Stimulated activated CD4-positive, alpha-beta T cell treated with anti-CD3 and anti-CD28 coated beads, Interleukin-1b, Interleukin-23, amount 100 ng/mL, for 4 hours (primary cell): ENCODE data around the gene RIN3.

Experiments
- DNase-seq, 2 donors: peaks; one replicate each; pipeline ENCODE4 v3.0.0-alpha.2; 2020; ENCODE audit warnings: low read depth in 2 of 2

The RIN3 gene

DNA sequence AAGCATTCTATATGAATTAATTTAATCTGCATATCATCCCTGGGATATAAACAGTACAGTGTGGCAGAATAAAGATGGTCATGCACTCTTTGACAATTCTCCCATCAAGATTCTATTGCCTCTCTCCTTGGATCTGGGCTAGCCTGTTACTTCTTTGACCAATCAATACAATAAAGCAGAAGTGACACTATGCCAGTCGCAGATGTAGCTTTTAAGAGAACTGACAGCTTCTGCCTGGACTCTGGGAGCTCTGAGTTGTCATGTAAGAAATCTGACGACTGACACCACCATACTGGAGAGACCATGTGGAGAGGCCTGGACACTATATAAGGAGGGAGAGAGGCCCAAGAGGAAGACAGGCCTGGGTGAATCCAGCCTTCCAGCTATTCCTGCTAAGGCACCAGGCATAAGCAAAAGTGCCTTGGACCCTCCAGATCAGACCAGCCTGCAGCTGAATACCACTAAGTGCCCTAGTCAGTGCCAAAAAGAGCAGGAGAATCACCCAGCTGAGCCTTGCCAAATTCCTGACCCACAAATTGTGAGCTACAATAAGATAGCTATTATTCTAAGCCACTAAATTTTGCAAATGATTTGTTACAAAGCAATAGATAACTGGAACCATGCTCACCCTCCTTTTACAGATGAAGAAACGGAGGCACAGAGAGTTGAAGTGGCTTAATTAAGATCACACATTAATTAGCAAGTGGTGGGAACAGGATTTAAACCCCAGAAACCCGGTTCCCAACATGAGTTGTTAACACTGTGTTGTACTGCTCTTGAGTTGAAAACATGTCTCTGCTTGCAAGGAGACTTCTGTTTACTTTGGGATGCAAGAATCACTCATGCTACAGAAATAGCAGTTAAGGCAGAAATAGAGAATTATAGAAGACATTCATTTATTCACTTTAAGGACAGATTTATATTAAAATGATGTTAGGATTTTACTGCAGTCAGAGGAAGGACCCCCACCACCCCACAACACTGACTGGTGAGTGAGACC lies 84.6 kb downstream of the RIN3 start:
- DNase-seq = no peak

DNA sequence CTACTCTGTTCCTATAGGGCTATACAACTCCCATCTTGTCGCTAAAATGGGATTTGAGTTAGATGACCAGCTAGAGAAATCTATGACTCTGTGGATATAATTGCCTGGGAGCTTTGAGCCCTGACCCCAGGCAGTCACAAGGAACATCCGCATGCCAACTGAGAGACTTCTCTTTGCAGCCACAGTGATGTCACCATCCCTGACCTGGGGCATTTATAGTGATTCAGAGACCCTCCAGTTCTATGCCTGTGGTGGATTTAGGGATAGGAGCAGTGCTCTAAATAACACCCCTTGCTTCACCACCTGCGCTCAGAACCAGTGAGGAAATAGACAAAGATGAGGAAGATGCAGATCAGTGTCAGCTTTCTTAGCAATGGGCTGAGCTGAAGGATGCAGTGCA lies 86.2 kb downstream of the RIN3 start:
- DNase-seq = no peak

DNA sequence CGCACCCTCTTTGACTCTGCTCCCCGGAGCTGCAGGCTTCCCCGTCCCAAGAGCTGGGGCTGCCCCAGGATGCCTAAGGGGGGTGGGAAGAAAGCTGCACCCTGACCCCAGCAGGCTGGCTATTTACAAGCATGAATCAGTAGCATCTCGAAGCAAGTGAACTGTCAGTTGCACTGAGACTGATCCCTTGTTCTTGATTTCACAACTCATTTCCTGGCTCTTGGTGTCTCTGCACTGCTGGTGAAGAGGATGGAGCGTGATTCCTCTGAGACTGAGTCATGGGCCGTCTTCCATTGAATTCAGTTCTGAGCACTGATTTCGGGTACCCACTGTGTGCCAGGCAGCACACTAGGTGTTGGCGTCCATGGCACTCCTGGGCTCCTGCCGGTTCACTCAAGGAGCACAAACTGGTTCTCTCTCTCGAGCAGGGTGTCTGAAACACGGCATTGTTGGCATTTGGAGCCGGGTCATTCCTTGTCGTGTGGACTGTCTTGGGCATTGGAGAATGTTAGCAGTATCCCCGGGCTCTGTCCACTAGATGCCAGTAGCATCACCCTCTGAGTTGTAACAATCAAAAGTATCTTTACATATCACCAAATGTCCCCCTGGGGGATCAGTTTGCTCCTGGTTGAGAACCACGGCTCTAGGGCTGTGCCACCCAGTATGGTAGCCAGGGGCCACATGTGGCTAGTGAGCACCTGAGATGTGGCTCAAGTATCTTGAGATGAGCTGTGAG lies 86.9 kb downstream of the RIN3 start:
- no peak for DNase-seq

GRCh38 chr14:92601131-92601710 lies 87.6 kb downstream of the RIN3 start:
- no peak for DNase-seq

- no peak for DNase-seq
Observed at GRCh38 chr14:92601757-92602417, 88.3 kb downstream of the RIN3 start.

DNA sequence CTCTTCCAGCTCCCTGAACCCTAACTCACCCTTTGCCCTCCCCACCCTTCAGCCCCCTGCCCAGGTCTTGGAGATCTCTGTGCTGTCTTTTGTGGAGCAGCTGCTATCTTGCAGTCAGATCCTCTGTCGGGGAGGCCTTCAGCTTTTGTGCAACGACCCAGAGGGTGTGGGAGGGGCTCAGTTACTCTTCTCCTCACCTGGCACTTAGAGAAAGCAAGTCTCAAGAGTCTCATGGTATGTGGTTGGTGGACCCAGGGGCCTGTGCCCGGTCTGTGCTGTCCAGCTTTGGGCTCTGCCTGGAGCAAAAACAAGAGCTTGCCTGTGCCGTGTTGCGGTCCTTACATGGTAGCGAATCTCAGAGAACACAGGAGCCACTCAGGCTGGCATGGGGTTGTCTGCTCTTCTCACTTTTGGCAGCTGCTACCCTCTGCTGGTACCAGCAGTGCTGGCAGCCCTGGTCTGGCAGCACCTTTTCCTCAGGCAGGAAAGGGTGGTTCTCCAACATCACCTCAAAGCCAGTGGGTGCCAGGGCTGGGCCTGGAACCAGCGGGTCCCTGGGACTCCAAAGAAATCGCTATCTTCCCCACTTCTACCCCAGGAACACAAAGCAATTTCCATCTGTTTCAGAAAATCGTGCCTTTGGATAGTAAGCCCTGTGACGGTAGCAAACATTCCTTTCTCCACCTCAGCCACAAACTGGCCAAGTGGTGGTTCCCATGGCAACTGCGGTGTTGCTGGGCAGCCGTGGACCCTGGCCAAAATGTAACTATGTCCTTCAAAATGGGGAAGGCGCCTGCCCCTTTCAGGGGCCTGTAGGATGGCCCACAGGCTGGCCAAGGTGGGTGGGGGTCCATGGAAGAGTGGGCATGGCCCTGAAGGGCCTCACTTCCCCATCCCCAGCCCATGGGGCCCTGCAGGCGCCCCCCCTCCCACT lies 90.0 kb downstream of the RIN3 start:
- DNase-seq = peak; percentile 18 to 51

DNA sequence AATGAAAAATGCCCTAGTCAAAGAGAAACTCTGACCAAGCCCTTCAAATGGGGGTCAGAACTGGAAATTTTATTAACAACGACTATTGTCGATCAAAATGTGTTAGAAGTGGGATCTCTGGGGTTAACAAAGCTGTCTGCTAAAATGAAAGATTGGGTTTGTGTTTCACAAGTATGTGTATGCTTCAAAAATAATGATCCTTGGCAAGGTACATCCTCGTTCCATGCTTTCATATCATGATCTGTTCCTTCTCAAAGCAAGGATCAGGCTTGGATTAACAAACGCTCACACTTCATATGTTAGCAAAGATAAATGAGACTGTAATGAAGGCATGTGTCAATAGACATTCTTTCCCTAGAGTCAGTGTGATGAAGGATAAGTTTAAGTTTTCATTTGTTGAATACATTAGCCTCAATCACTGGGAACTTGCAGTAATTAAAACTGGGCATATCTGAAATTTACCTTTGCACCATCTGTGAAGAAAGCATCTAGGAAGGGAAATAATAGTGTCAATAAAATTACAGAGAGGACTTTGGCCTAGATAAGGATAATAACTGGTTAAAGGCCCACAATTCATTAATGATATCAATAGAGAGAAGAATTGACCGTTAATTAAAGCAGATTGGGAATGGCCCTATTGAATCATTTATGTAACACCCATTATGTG lies 91.8 kb downstream of the RIN3 start:
- DNase-seq = no peak

GRCh38 chr14:92607251-92607650 lies 93.7 kb downstream of the RIN3 start:
- no peak for DNase-seq

DNA sequence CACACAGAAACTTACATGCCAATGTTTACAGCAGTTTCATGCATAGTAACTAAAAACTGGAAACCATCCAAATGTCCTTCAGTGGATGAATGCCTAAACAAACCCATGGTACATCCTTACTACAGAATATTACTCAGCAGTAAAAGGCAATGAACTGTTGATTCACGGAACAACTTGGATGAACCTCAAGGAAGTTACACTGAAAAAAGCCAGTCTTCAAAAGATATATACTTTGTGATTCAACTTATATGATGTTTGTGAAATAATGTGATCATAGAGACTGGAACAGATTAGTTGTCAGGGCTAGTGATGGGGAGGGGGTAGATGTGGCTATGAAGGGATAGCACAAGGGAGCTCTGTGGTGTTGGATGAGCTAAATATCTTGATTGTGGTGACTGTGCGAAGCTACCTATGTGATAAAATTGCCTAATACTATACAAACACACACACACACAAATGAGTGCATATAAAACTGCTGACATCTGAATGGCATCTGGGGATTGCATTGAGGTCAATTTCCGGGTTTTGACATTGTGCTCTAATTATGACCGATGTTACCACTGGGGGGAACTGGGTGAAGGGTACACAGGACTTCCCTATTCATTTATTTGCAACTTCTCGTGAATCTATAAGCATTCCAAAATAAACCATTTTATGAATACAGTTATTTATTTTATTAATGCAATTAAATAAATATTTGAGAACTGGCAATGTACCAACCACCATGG lies 94.3 kb downstream of the RIN3 start:
- DNase-seq = no peak

DNA sequence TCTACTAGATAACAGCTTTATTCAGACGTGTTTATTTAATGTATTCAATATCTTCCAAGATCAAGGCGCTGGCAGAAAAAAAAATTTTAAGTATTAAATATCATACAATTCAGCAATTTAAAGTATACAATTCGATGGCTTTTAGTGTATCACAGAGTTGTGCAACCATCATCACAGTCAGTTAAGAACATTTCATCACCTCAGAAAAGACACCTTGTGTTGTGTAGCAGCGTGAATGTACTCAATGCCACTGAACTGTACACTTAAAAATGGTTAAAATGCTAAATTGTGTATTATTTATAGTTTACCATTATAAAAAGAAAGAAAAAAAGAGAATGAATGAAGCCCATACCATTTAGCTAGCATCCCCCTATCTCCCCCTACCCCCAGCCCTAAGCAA lies 96.4 kb downstream of the RIN3 start:
- DNase-seq = no peak

DNA sequence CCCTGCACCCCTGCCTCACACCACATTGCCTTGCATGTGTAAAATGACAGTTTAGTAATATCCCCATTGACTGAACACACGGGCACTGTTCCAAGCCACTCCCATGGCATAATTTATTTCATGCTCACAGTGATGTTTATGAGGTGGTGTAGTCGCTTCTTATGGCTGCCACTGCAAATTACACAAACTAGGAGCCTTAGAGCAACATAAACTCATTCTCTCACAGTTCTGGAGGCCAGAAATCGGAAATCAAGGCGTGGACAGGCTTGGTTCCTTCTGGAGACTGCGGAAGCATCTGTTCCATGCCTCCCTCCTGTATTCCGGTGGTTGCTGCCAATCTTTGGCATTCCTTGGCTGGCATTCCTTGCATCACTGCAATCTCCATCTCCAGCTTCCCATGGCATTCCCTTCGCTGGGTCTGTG lies 97.3 kb downstream of the RIN3 start:
- no peak for DNase-seq

DNA sequence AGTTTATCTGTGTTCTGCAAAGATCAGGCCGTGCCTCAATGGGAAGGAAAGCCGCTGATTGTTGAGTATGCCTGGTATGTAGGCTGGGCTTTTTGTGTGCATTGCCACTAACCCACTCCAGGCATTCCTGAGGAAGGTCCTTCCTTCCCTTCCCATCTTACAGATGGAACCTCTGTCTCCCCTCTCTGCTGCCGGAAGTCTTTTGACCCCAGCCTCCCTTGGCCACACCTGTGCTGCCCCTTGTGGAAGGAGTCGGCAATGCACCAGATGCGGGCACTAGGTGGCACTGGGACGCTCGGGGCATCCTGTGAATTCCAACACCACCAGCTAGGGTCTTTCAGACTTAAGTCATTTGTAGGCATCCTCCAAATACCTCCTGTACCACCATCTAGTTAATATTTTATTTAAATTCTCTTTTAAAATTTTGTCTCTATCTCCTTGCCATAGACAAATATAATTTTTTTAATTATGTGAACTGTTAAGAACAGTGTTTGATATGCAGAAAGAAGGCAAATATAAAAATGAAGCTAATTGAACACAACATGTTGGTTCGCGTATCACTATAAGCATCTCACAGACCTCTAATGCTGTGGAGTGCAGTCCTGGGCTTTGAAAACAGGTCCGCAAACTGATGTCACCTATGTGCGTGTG lies 99.6 kb downstream of the RIN3 start:
- DNase-seq = peak; percentile 55 to 68

GRCh38 chr14:92613681-92614260 lies 100.2 kb downstream of the RIN3 start:
- DNase-seq = no peak

GRCh38 chr14:92615451-92615850 lies 101.9 kb downstream of the RIN3 start:
- DNase-seq = peak; percentile 14 to 28

- DNase-seq = no peak
Observed at GRCh38 chr14:92616178-92616577, 102.6 kb downstream of the RIN3 start.

GRCh38 chr14:92617581-92617980 lies 104.0 kb downstream of the RIN3 start:
- no peak for DNase-seq

GRCh38 chr14:92619671-92620456 lies 106.3 kb downstream of the RIN3 start:
- DNase-seq = no peak

GRCh38 chr14:92622311-92622710 lies 108.7 kb downstream of the RIN3 start:
- no peak for DNase-seq
